T-helper 2 cell treated with Interferon-gamma antibody and Interleukin-4, amounts not matched to agents 5 μg/mL and 100 μg/mL, for 36 hours (primary cell): ENCODE measurements around the gene NUTF2.
A peak's percentile ranks its signal among the peaks of the same experiment; 100 is the strongest.
"Not testable (repeated sequence)": the region's sequence is repeated elsewhere in the genome, so short reads cannot be mapped to it uniquely, and the experiment has no call there.

Source experiments
- DNase-seq: peaks from one replicate; pipeline ENCODE4 v3.0.0; 2021; ENCODE audit warnings: low spot score
- H3K27ac Mint-ChIP-seq: one replicate; pipeline ENCODE4 v1.8.0; 2021; ENCODE audit warnings: mild to moderate bottlenecking, mixed read lengths
- H3K27me3 Mint-ChIP-seq: one replicate; pipeline ENCODE4 v1.8.0; 2021; ENCODE audit warnings: low read depth, mixed read lengths
- H3K36me3 Mint-ChIP-seq: one replicate; pipeline ENCODE4 v1.8.0; 2021; ENCODE audit warnings: low read depth, mixed read lengths
- H3K4me1 Mint-ChIP-seq: one replicate; pipeline ENCODE4 v1.8.0; 2021; ENCODE audit warnings: low read depth, mixed read lengths
- H3K4me3 Mint-ChIP-seq: one replicate; pipeline ENCODE4 v1.8.0; 2022; ENCODE audit warnings: mild to moderate bottlenecking, moderate library complexity, mixed read lengths
- H3K9me3 Mint-ChIP-seq: one replicate; pipeline ENCODE4 v1.8.0; 2021; ENCODE audit warnings: mixed read lengths

The NUTF2 gene

DNA sequence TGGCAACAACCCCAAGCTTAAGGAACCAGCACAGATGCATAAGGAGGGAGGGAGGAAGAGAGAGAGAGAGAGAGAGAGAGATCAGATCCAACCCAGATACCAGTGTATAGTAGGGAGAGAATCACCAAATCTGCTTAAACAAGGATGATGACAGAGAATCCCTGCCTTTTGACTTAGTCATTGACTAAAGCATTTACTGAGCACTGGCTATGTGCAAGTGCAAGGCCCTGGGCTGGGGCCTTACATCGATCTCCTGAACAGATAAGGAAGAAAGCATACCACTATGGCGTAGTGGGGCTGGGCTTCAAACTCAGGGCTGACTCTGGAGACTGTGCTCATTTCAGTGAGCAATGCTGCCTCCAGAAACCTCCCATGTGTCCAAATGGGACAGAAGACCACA is 24.2 kb upstream of the NUTF2 start:
- Mint-ChIP-seq H3K9me3 (no peaks in the 10 kb centered on the region), H3K4me3 (no peak overlapping the region), H3K4me1 (no peaks in the 10 kb centered on the region), H3K36me3 (no peaks in the 10 kb centered on the region), H3K27me3 (no peaks in the 10 kb centered on the region), H3K27ac (no peak overlapping the region)
- no peak for DNase-seq

DNA sequence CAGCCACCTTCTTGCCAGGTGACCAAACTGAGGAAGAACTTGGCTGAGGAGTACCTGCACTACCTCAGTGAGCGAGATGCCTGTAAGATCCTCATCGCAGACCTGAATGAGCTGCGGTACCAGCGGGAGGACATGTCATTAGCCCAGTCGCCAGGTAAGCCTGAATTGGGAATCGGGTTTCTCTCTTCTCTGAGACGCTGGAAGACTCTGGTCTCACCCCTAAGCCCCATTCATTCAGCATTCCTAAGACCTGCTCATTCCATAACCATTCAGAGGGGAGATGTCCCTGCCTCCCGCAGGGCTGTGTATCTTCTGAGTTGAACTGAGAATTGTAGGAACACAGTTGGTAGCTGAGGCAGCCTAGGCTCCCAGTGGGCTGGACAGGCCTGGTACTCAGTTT is 21.6 kb upstream of the NUTF2 start:
- H3K27ac Mint-ChIP-seq = no peak overlapping the region
- no peak for DNase-seq
- H3K27me3 Mint-ChIP-seq = no peaks in the 10 kb centered on the region
- no peak overlapping the region for H3K4me3 Mint-ChIP-seq
- H3K36me3 Mint-ChIP-seq = peaks cover 4% of the 10 kb centered on the region
- H3K4me1 Mint-ChIP-seq = no peaks in the 10 kb centered on the region
- H3K9me3 Mint-ChIP-seq = no peaks in the 10 kb centered on the region

DNA sequence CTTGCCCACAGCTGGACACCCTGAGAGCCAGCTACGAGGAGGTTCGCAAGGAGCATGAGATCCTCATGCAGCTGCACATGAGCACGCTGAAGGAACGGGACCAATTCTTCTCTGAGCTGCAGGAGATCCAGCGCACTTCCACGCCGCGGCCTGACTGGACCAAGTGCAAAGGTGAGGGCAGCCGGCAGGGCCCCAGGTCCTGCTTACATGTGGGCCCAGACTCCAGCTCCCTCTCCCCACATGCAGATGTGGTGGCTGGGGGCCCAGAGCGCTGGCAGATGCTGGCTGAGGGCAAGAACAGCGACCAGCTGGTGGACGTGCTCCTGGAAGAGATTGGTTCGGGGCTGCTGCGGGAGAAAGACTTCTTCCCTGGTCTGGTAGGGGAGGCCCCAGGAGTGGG is 20.8 kb upstream of the NUTF2 start:
- Mint-ChIP-seq H3K4me1 (no peaks in the 10 kb centered on the region), H3K9me3 (no peaks in the 10 kb centered on the region), H3K27ac (no peak overlapping the region), H3K4me3 (no peak overlapping the region), H3K27me3 (no peaks in the 10 kb centered on the region), H3K36me3 (peaks cover 8% of the 10 kb centered on the region)
- DNase-seq = no peak

DNA sequence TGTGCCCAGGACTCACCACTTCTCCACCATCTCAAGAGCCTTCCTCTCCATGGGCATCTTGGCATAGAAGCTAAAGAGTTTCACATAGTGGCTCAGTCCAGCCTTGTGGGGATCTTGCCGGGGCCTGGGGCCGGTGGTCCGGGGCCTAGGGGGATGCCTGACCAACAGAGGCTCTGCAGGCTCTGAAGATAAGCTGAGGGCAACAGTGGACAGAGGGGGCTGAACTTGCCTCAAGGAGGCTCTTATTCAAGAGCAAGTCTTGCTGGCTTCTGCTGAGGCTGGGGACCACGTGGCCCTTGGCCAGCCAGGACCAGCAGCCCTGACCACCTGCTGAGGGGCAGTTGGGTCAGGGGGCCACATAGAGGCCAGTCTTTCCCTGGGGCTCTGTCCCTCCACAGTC is 18.1 kb upstream of the NUTF2 start:
- no peak for DNase-seq
- Mint-ChIP-seq H3K9me3 (no peaks in the 10 kb centered on the region), H3K27me3 (no peaks in the 10 kb centered on the region), H3K27ac (no peak overlapping the region), H3K36me3 (peaks cover 12% of the 10 kb centered on the region), H3K4me1 (peaks cover 7% of the 10 kb centered on the region), H3K4me3 (no peak overlapping the region)

DNA sequence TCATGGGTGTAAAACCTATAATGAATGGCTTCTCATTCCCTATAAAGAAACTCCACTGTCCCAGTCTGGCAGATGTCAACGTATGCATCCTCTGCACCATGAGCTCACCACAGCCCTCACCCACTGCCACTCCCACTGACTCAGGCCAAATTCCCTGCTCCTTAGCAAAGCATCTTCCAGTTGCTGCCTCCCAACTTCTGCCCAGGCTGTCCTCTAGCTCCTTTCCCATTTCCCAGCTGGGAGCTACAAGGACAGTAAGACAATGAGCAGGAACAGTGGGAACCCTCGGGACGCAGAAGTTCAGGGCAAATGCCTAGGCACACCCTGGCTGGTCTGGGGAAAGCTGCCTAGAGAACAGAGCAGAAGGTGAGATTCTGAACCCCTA is 13.7 kb upstream of the NUTF2 start:
- Mint-ChIP-seq H3K4me1 (peaks cover 11% of the 10 kb centered on the region), H3K27ac (peak overlapping the region; percentile 34), H3K36me3 (peaks cover 12% of the 10 kb centered on the region), H3K27me3 (no peaks in the 10 kb centered on the region), H3K9me3 (no peaks in the 10 kb centered on the region), H3K4me3 (peak overlapping the region; percentile 94)
- DNase-seq = no peak

DNA sequence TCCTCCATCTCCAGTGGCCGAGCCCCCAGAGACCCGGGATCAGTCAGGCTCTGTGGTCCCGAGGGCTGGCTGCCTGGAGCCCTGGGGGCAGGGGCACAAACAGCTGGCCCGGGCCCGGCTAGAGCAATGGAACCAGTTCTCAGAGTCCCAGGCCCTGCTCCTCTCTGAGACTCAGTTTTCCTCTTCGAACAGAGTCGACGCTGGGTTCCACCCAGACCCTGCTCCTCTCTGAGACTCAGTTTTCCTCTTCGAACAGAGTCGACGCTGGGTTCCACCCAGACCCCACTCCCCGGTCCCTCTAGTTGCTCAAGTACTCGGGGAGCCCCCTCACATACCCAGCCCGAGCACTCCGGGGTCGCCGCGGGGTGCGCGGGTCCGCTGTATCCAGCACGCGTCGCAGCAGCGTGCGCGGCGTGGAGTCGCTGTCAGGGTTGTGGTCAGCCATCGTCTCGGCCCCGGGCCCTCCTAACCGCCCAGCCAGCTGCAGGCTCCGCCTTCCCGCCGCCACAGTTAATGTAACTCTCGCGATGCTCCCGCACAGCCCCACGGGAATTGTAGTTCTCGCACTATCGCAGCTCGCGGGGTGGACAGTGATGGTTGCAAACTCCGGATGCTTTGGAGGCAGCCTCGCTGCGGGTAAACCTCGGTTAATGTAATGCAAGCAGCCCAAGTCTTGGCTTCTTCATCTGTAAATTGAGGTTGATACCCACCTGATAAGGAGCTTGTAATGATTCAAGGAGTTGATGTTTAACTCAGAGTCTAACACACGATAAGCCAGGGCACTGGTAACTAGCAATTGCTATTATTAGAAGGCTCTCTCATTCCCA is 13.1 kb upstream of the NUTF2 start:
- DNase-seq = peak; percentile 93
- H3K27me3 Mint-ChIP-seq = no peaks in the 10 kb centered on the region
- no peaks in the 10 kb centered on the region for H3K9me3 Mint-ChIP-seq
- peaks cover 12% of the 10 kb centered on the region for H3K36me3 Mint-ChIP-seq
- peak overlapping the region; percentile 94 for H3K4me3 Mint-ChIP-seq
- peaks cover 11% of the 10 kb centered on the region for H3K4me1 Mint-ChIP-seq
- H3K27ac Mint-ChIP-seq = peak overlapping the region; percentile 85

DNA sequence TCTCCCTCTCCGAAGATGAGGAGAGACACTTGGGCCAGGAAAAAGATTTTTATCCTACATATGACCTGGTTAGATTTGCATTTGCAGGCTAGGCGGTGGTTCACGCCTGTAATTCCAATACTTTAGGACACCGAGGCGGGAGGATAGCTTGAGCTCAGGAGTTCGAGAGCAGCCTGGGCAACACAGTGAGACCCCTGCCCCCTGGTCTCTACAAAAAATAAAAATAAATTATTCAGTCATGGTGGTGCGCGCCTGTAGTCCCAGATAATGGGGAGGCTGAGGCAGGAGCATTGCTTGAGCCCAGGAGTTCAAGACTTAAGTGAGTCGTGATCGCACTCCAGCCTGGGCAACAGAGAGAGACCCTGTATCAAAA is 12.5 kb upstream of the NUTF2 start:
- no peak for DNase-seq
- Mint-ChIP-seq H3K27me3 (no peaks in the 10 kb centered on the region), H3K36me3 (peaks cover 12% of the 10 kb centered on the region), H3K4me3 (peak overlapping the region; percentile 94), H3K4me1 (peaks cover 11% of the 10 kb centered on the region), H3K27ac (no peak overlapping the region), H3K9me3 (no peaks in the 10 kb centered on the region)

DNA sequence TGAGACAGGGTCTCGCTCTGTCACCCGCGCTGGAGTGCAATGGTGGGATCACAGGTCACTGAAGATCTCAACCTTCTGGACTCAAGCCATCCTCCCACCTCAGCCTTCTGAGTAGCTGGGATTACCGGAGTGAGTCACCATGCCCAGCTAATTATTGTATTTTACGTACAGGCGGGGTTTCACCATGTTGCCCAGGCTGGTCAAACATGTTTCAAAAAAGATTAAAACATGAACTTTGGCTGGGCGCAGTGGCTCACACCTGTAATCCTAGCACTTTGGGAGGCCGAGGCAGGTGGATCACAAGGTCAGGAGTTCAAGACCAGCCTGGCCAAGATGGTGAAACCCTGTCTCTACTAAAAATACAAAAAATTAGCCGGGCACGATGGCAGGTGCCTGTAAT is 9.5 kb upstream of the NUTF2 start:
- H3K27me3 Mint-ChIP-seq, H3K4me3 Mint-ChIP-seq, H3K36me3 Mint-ChIP-seq, H3K9me3 Mint-ChIP-seq, DNase-seq, H3K27ac Mint-ChIP-seq: not testable (repeated sequence)
- peaks cover 15% of the 10 kb centered on the region for H3K4me1 Mint-ChIP-seq

DNA sequence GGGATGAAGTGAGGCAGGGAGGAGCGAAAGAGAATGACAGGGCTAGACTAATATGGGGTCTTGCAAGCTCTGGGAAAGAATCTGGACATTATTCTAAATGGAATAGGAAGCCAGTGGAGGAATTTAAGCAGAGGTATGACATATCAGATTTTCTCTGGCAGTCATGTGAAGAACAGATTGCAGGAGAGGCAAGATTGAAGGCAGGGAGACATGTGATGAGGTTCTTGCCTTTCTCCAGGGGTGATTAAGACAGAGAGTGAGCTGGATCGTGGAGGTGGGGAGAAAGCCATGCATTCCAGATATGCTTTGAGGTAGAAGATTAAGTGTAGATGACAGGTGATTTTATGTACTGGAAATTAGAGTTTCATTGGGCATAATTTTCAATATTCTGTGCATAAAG is 8.9 kb upstream of the NUTF2 start:
- H3K27me3 Mint-ChIP-seq = no peaks in the 10 kb centered on the region
- no peaks in the 10 kb centered on the region for H3K36me3 Mint-ChIP-seq
- no peak overlapping the region for H3K4me3 Mint-ChIP-seq
- DNase-seq = no peak
- no peaks in the 10 kb centered on the region for H3K9me3 Mint-ChIP-seq
- peaks cover 12% of the 10 kb centered on the region for H3K4me1 Mint-ChIP-seq
- no peak overlapping the region for H3K27ac Mint-ChIP-seq

DNA sequence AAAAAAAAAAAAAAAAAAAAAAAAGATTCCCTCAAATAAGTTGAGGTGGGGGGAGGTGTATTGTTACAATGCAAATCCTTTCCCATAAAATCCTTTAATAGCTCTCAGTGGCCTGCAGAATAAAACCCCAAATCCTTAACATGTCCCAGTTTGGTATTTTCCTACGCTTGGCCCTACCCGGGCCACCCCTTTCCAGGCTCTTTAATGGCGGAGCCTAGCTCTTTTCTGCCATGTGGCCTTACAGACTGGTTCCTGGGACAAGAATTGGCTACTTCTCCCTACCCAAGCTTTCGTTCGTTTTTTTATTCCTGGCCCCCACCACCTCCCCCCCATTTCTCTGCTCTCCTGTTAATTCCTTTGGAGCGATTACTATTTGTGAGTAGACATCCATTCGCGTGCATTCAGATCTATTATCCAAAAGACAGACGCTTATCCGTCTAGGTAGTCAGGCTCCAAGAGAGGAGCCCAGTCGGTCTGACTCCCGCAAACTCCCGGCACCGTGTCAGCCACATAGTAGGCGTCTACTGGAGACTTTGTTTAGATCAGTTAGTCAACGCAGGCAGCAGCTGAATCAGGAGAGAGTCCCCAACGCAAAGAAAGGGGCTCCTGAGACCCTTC is 5.4 kb upstream of the NUTF2 start:
- Mint-ChIP-seq H3K36me3 (peaks cover 4% of the 10 kb centered on the region), H3K4me1 (peaks cover 30% of the 10 kb centered on the region), H3K27me3 (no peaks in the 10 kb centered on the region), H3K9me3 (no peaks in the 10 kb centered on the region), H3K27ac (peak overlapping the region; percentile 95), H3K4me3 (peak overlapping the region; percentile 92)
- no peak for DNase-seq

DNA sequence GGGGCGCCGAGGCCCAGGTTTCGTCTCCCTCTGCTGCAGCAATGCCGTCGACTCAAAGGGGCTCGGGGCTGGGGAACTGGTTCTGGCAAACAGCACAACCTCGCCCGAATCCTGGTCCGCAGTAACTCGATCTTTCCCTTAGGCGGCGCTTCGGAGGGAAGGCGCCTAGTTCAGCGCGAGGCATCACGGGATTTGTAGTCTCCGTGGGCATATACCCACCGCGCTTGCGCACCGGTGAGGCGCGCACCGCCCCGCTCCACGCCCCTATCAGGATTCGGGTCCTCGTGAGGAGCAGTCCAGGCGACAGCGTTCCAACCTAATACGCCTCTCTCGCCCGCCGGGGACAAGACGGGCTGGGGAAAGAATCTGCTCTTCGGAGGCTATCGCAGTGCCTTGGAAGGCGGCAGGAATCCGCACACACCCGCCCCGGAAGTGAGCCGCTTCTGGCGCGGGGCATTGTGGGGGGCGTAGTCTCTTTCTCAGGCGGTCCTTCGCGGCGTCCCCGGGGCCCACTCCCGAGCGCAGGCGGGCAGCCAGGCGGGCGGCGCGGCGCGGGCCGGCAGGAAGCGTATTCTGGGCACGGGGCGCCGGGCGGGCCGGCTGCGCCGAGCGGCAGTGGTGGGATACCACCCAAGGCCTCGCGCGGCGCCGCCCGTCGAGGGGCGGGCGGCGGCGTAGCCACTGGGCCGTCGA is 4.8 kb upstream of the NUTF2 start, which contains the start of gene THAP11:
Gene THAP11 (plus strand): TSS at position 505 of the 693 bp plus-strand sequence. CDS start 235 bp downstream, outside the sequence.
- H3K9me3 Mint-ChIP-seq = no peaks in the 10 kb centered on the region
- H3K27ac Mint-ChIP-seq = peak within 1 kb of the TSS; percentile 96
- H3K4me1 Mint-ChIP-seq = peaks cover 30% of the 10 kb centered on the region
- DNase-seq = peak; percentile 91
- no peaks in the 10 kb centered on the region for H3K27me3 Mint-ChIP-seq
- H3K4me3 Mint-ChIP-seq = peak within 1 kb of the TSS; percentile 93
- peaks cover 4% of the 10 kb centered on the region for H3K36me3 Mint-ChIP-seq

DNA sequence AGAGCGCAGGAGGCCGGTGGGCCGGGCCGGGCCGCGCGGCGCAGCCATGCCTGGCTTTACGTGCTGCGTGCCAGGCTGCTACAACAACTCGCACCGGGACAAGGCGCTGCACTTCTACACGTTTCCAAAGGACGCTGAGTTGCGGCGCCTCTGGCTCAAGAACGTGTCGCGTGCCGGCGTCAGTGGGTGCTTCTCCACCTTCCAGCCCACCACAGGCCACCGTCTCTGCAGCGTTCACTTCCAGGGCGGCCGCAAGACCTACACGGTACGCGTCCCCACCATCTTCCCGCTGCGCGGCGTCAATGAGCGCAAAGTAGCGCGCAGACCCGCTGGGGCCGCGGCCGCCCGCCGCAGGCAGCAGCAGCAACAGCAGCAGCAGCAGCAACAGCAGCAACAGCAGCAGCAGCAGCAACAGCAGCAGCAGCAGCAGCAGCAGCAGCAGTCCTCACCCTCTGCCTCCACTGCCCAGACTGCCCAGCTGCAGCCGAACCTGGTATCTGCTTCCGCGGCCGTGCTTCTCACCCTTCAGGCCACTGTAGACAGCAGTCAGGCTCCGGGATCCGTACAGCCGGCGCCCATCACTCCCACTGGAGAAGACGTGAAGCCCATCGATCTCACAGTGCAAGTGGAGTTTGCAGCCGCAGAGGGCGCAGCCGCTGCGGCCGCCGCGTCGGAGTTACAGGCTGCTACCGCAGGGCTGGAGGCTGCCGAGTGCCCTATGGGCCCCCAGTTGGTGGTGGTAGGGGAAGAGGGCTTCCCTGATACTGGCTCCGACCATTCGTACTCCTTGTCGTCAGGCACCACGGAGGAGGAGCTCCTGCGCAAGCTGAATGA is 4.0 kb upstream of the NUTF2 start:
- peaks cover 4% of the 10 kb centered on the region for H3K36me3 Mint-ChIP-seq
- no peaks in the 10 kb centered on the region for H3K27me3 Mint-ChIP-seq
- peaks cover 33% of the 10 kb centered on the region for H3K4me1 Mint-ChIP-seq
- DNase-seq = peak; percentile 51
- peak overlapping the region; percentile 93 for H3K4me3 Mint-ChIP-seq
- no peaks in the 10 kb centered on the region for H3K9me3 Mint-ChIP-seq
- H3K27ac Mint-ChIP-seq = peak overlapping the region; percentile 96

DNA sequence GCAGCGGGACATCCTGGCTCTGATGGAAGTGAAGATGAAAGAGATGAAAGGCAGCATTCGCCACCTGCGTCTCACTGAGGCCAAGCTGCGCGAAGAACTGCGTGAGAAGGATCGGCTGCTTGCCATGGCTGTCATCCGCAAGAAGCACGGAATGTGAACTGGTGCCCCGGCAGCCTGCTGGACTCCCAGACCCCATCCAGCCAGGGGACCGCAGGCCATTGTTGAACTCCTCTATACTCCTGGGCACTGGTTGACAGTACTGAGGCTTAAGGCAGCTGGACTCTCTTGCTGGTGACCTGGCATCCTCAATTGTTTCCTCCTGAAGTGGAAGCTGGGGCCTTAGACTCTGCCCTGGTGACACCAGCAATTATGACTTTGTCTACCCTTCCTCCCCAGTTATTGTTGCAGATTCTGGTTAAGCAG is 3.4 kb upstream of the NUTF2 start:
- Mint-ChIP-seq H3K4me3 (peak overlapping the region; percentile 93), H3K36me3 (peaks cover 4% of the 10 kb centered on the region), H3K4me1 (peaks cover 39% of the 10 kb centered on the region), H3K27me3 (no peaks in the 10 kb centered on the region), H3K9me3 (no peaks in the 10 kb centered on the region), H3K27ac (peak overlapping the region; percentile 96)
- DNase-seq = no peak
